Activated T-cell treated with anti-CD3 and anti-CD28 coated beads, Interleukin-2, amount 50 U/mL, for 4 hours (primary cell): ENCODE data around the gene DRC3. TPM values are rescaled to one million over a fixed set of nuclear protein-coding genes. Genes with fewer than 3 reads are reported as not detected.

Source experiments
- total RNA-seq, 3 donors: library from RNA; stranded (reverse); gene quantifications; one replicate each; pipeline ENCODE4 v1.2.1, GENCODE V29; 2021

Gene DRC3
- total RNA-seq, 3 donors from 2014 or later, result 0.49 to 1.3 (median 0.55) TPM

Other genes with a start within 250 kb of the DRC3 start
- 10 to 100 TPM; 34.3 to 44.0 (median 34.6) TPM for gene SREBF1, start 135.9 kb upstream of the DRC3 start, total RNA-seq
- 1 to 10 TPM; 5.5 to 6.6 (median 5.5) TPM for gene TOM1L2, start 462 bp upstream of the DRC3 start, total RNA-seq
- 10 to 100 TPM; 27.3 to 33.7 (median 33.4) TPM for gene ATPAF2, start 66.3 kb downstream of the DRC3 start, total RNA-seq
- gene GID4, start 66.5 kb downstream of the DRC3 start, total RNA-seq, result 1 to 10 TPM; 7.6 to 8.4 (median 8.3) TPM
- gene DRG2, start 115.1 kb downstream of the DRC3 start, total RNA-seq, result 10 to 100 TPM; 68.5 to 72.0 (median 70.6) TPM
- gene MYO15A, start 135.9 kb downstream of the DRC3 start, total RNA-seq, result under 1 TPM; 0.11 to 0.24 (median 0.23) TPM
- gene ALKBH5, start 211.0 kb downstream of the DRC3 start, total RNA-seq, result 100 to 1,000 TPM; 112 to 120 (median 114) TPM